RPMI8226 (cell line): Measurements from ENCODE around the gene LSM3.
A peak's percentile ranks its signal among the peaks of the same experiment; 100 is the strongest.
"Not testable (repeated sequence)": the region's sequence is repeated elsewhere in the genome, so short reads cannot be mapped to it uniquely, and the experiment has no call there.

Source experiments
- DNase-seq: peaks from one replicate; pipeline ENCODE4 v3.0.0-alpha.2; 2015

The LSM3 gene

DNA sequence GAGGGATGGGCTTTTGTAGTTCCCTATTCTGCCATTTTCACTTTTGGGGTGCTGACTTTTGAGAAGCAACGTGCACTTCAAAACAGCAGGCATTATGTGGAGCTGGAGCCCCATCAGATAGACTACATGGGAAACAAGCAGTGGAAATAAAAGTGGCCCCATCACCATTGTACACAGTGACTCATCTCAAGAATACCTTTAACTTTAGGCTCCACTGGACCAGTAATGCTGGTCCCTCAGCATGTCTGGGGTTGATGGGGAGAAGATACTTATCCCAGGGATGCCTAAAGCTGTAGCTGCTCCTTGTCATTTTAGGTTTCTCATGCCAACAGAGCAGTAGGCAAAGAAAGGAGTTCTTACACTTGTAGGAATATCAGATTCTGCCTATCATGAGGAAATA lies 45.0 kb downstream of the LSM3 start:
- DNase-seq, result no peak

DNA sequence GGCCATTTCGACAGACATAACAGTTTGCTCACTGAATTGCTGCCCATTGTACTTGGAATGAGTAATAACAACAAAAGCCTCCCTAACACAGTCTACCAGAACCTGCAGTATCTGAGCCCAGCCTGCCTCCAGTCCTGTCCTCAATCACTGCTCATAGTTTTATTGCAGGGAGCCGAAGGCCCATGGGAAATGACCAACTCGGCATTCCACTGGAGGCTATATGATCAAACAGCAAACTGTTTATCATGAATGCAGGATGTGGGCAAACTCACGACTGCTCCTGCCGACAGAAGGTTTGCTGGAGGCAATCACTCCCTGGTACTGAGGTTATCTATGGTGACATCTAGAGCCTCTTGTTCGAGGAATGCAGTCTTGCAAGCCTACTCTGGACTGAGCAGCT lies 46.3 kb downstream of the LSM3 start:
- DNase-seq, result no peak

DNA sequence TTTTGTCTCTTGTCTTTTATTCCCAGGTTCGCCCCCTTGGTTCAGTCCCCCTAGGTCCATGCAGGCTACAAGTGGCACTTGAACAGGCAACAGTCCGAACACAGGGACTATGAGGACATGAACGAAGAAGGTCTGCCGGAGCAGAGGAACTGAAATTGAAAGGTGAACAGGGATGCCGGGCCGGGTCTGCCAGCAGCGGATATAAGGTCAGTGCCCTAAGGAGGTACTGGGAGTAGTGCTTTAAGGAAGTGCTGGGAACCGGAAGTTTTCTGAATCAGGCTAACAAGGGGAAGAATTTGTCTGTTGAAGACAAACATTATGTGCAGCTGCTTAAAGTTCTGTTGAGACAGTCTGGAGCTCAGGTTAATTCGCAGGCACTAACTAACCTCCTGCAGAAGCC lies 46.8 kb downstream of the LSM3 start:
- DNase-seq, result peak; percentile 73

DNA sequence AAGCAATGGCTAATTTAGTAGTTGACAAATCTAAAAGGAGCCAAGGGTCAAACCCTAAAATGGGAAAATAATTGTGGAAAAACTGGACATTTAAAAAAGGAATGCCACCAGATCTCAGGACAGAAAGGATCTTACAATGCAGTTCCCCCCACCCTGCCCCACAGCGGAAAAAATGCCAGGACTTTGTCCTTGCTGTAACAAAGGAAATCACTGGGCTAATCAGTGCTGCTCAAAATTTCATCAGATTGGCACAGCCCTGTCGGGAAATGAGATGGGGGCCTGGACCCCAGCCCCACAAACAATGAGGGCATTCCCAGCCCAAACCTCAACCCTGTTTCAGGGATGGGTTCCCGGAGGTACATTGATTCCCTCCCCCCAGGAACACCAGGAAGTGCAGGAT lies 47.7 kb downstream of the LSM3 start:
- not testable (repeated sequence) for DNase-seq

DNA sequence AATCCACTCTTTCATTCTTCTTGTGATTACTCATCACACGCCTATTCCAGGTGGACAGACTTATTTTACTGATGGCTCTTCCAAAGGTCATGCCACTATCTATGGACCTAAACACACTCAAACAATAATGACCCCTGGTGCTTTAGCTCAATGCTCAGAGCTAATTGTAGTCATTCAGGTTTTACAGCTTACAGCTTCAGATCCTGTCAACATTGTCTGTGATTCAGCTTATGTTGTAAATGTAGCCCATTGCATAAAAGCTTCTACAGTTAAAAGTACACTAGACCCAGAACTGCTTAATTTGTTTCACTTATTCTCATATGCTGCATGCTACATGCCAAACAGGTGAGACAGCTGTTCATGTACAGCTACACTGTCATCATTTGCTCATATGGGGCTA lies 49.2 kb downstream of the LSM3 start:
- DNase-seq, result no peak

DNA sequence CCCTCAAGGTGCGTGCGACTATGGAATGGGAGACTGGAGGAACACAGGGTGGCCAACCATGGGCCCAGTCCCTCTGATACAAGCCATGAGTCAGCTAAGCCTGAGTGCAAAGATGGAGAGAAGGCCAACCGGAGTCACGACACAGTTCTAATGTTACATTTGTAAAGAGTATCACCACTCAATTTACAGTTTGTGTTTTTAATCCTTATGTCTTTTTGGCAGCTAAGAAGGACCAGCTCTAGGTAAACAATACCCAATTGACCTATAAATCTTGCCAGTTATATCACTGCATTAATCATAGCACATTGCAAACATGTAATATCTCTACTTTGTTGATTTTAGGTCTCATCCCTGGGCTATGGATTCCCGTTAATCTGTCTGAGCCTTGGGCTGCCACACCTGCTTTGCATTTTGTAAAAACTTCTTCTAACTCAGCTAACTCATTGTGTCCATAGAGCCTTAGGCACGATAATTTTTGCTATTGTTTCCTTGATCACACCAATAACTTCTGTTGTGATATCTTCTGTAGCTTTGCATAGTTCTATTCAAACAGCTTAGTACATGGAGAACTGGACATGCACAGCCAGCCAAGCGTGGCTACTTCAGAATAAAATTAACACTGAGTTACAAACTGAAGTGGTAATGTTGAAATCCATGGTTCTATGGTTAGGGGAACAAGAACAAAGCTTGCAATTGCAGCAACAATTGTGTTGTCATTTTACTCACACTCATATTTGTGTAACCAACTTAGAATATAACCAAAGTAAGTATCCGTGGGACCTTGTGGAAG lies 50.3 kb downstream of the LSM3 start:
- DNase-seq, result no peak

DNA sequence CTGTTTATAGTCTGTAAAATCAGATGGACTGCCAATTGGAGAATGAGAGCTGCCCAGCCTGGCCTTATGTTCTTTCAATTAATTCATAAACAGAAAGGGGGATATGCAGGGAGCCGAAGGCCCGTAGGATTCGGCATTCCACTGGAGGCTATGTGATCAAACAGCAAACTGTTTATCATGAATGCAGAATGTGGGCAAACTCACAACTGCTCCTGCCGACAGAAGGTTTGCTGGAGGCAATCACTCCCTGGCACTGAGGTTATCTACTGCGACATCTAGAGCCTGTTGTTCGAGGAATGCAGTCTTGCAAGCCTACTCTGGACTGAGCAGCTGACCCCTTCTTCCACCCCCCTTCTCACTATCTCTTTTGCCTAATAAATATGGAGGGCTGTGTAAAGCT lies 51.1 kb downstream of the LSM3 start:
- DNase-seq, result not testable (repeated sequence)

DNA sequence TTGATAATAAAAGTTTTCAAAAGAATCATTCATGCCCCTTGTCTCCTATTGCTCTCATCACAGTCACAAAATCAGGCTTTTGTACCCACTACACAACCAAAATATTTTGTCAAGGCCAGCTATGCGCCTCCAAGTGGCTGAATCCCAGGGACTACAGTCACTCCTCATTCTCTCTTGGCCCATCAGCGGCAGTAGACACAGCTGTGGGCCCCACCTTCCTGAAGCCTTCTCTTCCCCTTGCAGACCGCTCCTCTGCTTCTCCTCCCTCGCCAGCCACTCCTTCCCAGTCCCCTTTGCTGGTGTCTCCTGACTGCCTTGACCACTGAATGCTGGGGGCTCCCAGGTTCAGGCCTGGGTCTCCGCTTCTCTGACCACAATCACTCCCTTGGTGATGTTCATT lies 52.1 kb downstream of the LSM3 start:
- no peak for DNase-seq

DNA sequence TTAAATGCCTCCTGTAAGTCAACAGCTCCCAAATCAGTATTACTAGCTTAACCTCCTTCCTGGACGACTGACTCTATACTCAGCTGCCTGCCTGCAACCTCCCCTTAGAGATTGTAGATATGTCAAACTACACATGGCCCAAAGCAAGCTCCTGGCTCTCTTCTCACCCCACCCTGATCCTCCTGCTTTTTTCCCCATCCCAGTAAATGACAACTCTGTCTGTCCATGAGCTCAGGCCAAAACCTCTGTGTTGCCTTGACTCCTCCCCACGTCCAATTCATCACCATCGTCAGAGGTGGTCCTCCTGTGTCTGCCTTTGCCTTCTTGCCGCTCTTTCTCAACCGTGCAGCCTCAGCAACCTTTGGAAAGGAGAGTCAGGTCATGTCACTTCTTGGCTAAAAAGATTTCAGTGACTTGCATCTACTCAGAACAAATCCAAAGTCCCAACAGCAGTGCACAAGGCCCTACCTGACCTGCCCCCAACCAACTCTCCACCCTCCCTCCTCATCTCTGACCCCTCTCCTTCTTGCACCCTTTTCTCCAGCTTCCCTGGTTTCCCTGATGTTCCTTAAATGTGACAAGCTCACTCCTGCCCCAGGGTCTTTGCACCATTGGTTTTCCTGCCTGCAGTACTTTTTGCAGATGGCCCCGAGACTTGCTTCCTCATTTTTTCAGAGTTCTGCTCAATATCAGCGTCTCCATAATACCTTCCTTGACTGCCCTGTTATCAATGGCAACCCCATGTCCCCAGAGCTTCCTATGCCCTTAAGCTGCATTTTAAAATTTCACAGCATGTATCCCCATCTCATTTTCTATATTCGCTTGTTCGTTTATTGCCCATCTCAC lies 52.8 kb downstream of the LSM3 start:
- DNase-seq, result no peak

DNA sequence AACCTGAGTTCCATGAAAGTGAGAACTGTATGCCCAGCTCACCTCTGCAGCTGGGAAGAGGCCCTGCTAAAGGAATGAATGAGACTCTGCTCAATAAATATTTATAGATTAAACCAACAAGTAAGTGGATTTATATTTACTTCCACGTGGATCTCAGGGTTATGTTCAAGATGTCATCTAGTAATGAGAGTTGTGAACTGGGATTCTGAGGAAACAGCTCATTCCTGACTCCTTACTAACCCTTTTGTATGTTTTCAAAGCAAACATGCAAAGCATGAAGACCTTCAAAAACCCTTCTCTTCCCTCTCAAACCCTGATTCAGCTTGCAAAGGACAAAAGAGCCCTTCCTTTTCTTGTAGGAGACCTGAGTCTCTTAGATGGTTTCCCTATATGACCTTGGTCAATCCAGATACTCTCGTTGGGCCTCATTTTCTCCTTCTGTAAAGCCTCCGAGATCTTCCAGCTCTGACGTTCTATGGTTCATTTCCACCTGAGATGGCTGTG lies 53.4 kb downstream of the LSM3 start:
- DNase-seq, result no peak

DNA sequence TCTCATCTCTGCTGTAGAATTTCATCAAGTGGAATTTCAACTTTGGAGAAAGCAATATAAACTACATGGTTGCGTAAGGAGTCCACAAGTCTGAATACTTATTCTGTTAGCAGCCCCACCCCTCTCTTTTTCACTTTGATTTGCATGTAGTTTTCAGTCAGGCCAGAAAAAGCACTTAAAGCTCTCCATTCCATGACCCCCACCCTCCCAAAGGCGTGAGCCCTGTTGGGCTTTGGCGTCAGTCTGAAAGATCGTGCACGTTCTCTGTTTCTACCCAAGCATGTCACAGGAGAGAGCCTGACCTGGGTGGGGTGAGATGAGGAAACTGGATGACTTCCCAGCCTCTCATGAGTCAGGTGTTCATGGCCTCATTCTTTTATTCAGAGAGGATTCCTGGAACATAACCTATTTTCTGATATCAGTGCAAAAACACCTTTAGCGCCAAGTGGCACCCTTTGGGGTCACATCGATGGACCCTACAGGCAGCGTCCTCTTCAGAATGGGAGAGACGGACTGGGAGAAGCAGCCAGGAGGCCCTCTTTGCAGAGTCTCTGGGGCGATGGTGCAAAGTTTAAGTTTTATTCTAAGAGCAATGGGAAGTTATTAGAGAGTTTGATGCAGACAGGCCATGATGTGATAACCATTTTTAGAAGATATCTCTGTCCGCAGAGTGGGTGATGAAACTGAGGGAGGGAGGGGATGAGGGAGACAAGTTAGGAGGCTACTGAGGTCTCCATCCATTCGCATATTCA lies 55.8 kb downstream of the LSM3 start:
- no peak for DNase-seq

DNA sequence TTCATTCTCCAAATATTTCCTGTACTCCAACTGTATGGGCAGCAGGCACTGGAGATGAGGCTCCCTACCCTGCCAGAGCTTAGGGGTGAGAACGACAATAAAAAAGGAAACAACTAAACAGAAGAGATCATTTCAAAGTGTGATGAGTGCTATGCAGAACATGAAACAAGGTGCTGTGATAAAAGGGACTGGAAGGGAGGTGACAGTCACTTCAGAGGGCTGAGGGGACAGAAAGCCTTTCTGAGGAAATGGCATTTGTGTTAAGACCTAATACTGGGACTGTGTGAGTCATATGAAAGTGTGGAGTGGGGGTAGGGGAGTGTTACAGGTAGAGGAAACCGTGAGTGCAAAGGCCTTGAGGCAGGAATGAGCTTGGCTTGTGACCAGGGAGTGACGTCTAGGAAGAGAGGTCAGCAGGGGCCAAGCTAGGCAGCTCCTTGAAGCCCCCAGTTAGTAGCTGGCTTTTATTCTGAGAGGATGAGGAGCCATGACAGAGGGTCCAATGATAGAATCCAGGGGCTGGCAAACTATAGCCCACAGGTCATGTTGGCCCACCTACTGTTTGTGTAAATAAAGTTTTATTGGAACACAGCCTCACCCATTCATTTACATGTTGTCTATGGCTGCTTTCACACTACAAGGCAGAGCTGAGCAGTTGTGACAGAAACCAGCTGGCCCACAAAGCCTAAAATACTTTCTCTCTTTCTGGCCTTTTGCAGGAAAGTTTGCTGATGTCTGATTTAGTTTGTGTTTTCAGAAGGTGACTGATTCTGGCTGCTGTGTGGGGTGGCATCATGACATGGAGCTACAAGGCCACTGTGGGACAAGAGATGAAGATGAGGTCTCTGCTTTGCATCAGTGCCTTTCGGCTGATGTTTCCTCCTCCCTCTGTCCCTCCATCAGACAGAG lies 56.6 kb downstream of the LSM3 start:
- DNase-seq, result peak; percentile 62

DNA sequence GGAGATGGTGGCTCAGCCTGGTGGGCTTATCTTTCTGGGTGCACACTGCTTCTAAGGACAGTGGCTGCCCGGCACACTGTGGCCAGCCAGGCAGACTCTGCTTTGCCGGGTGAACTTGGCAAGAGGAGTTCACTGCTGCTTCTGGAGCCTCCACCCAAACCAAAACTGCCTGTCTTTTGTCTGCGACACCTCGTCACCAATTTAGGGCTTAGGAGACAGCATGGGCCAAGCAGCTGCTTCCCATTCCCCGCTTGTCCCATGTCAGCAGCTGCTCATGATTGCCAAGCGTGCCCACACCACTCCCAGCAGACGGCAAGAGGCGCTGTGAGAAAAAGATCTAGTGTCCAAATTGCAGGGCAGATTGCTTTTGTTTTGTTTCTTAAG lies 57.3 kb downstream of the LSM3 start:
- peak; percentile 31 for DNase-seq

DNA sequence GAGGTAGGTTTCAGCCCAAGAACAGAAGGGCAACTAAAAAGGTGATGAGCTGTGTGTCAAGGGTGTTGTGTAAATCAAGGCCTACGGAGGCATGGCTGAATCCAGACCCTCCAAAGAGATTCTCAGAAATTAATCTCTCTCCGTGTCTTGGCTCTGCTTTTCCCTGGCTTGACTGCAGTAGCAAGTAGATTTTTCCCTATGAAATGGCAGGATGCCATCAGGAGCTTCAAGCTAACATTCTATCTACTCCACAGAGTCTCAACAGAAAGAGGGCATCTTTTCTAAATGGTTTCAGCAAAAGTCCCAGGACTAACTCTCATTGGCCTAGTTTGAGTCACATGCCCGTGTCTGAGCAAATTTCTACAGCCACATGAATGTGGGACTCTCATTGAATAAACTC lies 58.3 kb downstream of the LSM3 start:
- DNase-seq, result no peak

DNA sequence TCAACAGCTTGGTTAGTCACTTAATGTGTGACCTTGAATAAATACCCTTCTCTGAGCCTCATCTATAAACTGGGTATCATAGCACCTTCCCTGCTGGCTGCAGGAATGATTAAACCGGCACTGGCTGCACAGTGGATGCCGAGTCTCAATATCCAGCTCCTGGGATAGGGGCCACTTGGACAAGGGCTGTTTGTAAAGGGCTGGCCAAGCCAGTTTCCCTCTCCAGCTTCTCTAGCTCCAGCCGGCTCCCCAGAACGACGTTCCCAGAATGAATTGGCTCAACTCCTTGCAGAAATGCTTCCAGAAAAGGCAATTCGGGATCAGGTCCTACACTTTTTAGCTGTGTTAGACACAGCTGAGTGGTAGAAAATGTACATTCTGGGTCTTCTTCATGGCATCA lies 58.8 kb downstream of the LSM3 start:
- no peak for DNase-seq

DNA sequence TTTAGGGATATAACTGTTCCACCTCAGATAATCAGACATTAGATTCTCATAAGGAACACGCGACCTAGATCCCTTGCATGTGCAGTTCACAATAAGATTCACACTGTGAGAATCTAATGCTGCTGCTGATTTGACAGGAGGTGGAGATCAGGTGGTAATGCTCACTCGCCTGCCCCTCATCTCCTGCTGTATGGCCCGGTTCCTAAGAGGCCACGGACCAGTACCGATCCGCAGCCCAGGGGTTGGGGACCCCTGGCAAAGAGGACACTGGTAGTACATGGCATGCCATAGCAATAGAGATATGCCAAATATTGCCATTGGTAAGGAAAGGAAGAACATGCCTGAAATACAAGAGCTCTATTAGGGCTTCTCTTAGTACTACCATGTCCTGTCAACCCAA lies 59.7 kb downstream of the LSM3 start:
- DNase-seq, result no peak

DNA sequence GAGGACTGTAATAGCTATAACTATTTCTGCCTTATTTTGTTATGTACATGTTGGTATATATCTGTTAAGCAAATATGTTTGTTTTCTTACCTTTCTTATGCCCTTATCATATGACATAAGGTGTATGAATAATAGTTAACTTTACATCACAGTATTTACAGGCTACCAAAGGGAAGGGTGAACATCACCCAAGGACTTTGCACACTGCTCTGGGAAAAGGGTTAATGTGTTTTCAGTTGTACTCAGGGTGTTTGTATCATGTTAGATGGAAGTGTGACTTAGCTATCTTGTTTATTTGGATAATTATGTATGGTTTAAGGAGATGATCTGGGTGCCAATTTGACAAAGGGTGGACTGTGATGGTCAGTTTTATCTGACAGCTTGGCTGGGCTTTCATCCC lies 60.3 kb downstream of the LSM3 start:
- DNase-seq, result no peak

DNA sequence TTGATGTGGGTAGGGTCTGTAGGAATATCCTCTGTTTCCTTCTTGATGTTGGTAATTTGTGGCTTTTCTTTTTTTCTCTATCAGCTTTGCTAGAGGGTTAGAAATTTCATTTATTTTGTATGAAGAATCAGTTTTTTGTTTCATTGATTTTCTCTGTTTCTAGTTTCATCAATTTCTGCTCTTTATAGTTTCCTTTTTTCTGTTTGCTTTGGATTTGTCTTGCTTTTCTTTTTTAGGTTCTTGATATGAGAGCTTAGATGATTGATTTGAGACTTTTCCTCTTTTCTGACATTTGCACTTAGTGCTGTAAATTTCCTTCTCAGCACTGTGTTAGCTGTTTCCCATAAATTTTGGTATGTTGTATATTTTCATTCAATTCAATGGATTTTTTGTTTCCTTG lies 61.3 kb downstream of the LSM3 start:
- no peak for DNase-seq

DNA sequence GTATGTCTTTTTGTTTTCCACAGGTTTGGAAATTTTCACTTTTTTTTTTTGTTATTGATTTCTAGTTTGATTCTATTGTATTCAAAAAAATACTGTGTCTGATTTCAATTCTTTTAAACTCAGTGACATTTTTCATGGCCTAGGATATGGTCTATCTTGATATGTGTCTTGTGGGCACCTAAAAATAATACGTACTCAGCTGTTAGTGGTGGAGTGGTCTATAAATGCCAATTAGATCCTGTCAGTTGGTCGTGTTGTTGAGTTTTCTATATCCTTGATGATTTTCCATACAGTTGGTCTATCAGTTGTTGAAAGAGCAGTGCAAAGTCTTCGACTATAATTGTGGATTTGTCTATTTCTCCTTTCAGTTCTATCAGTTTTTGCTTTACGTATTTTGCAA lies 61.7 kb downstream of the LSM3 start:
- DNase-seq, result no peak

DNA sequence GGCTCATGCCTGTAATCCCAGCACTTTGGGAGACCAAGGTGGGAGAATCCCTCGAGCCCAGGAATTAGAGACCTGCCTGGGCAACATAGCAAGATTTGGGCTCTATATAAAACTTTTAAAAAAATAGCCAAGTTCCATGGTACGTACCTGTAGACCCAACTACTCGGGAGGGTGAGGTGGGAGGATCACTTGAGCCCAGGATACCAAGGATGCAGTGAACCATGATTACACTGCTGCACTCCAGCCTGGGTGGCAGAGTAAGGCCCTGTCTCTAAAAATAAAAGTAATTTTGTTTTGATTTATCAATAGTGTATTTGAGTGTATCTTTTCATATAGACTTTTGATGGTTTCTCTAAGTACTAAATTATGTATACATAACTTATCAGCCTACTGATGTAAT lies 63.1 kb downstream of the LSM3 start:
- no peak for DNase-seq

DNA sequence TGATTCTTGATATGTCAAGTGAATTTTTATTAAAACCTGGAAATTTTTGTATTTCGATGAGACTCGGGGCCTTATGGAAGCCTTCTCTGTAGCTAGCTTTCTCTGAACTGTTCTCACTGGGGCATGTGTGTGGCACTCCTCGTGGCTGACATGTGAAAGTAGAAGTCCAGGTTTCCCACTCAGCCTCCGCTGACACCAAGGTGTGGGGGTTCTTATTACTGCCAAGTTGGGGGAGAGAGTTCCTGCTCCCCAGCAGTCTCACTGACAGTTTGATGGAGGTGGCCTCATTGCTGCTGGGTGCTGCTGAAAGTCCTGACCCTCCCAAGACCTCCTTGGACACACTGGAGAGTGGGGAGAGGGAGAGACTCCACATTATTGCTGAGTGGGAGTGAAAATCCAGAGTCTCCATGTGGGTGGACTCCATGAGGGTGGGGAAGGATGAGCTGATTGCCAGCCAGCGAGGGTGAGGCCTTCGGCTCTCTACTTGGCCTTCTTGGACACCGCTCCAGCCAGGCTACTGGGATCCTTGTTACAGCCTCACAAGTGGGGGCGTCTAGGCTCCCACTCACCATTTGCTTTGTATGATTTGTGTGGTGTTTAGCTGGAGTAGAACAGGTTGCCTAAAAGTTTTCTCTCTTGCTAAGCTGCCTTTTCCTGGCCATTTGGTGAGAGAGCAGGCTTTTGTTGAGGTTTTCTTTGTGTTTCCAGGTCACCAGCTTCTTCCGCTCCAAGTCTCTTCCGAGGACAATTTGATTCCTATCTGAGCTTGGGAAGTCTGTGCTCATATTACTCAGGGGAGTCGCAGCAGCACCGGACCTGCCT lies 64.1 kb downstream of the LSM3 start:
- no peak for DNase-seq

DNA sequence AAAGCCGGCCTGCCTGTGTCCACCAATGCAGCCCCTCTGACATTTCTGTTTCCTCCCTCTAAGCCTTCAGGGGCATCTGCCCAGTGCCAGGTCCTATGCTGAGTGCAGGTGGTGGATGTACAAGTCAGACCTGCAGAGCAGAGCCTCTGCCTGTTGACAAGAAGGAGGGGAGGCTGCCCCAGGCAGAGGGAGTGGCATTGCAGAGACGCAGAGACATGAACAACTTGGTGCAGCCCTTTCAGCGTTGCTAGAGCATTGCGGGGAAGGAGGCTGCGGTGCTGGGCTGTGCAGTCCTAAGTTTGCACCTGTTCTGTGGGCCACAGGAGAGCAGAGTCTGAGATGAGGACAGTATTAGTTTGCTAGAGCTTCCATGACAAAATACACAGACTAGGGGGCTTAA lies 65.2 kb downstream of the LSM3 start:
- DNase-seq, result no peak
